GM23338 (cell line): ENCODE data around the gene MTCL1.

ENCODE experiments used
- CREB1 ChIP-seq: fragments of 250-450 bp; sonication (Bioruptor Pico); IDR thresholded peaks from 2 replicates; pipeline ENCODE4 v1.5.0; 2020; ENCODE audit warnings: low read depth, mild to moderate bottlenecking, moderate library complexity
- EZH2 ChIP-seq: fragments of 200-600 bp; sonication (generic); IDR thresholded peaks from one replicate; pipeline ENCODE4 v1.8.0; 2017; ENCODE audit warnings: antibody characterized with exemption, mild to moderate bottlenecking, low read depth; ENCODE audit not compliant: unreplicated experiment
- JUNB ChIP-seq: IDR thresholded peaks from one replicate; pipeline ENCODE4 v1.6.1; 2016; ENCODE audit warnings: antibody characterized with exemption; ENCODE audit not compliant: unreplicated experiment
- POLR2AphosphoS5 ChIP-seq: IDR thresholded peaks from 2 replicates; pipeline ENCODE4 v1.6.1; 2016; ENCODE audit warnings: antibody characterized with exemption, low read depth
- REST ChIP-seq: IDR thresholded peaks from one replicate; pipeline ENCODE4 v1.6.1; 2018; ENCODE audit warnings: antibody characterized with exemption; ENCODE audit not compliant: unreplicated experiment
- TF ChIP-seq, protein P1 (sequence below), 2 experiments: fragments of 200-600 bp in 1 of 2; sonication (generic) in 1 of 2; conservative IDR thresholded peaks; 2 replicates each; pipeline versions ENCODE4 v1.5.1 to v1.6.1; 2016 to 2017; ENCODE audit warnings: antibody characterized with exemption in 2 of 2, low read depth in 2 of 2, mild to moderate bottlenecking in 2 of 2, moderate library complexity in 1 of 2

DNA sequence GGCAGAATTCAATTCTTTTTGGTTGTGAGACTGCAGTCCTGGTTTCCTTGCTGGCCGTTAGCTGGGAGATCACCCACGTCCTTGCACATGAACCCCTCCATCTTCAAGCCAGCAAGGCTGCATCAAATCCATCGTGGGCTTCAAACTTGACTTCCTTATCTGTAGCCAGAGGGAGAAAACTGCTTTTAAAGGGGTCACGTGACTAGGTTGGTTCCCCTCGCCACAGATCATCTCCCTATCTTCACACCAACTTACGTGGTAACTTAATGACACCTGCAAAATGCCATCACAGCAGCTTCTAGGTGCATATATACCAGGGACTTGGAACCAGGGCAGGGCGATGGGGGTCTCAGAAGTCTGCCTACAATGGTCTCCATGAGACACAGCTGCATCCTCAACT, 169.5 kb downstream of the MTCL1 start:
- TF ChIP-seq, protein P1, sequence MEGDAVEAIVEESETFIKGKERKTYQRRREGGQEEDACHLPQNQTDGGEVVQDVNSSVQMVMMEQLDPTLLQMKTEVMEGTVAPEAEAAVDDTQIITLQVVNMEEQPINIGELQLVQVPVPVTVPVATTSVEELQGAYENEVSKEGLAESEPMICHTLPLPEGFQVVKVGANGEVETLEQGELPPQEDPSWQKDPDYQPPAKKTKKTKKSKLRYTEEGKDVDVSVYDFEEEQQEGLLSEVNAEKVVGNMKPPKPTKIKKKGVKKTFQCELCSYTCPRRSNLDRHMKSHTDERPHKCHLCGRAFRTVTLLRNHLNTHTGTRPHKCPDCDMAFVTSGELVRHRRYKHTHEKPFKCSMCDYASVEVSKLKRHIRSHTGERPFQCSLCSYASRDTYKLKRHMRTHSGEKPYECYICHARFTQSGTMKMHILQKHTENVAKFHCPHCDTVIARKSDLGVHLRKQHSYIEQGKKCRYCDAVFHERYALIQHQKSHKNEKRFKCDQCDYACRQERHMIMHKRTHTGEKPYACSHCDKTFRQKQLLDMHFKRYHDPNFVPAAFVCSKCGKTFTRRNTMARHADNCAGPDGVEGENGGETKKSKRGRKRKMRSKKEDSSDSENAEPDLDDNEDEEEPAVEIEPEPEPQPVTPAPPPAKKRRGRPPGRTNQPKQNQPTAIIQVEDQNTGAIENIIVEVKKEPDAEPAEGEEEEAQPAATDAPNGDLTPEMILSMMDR (conservative IDR thresholded peaks at IDR 0.05; ENCODE audit: low read depth in 2 of 2) = no peak
- TF ChIP-seq EZH2 = no peak
- TF ChIP-seq CREB1 (CRISPR knock-in tag) = no peak
- no peak for TF ChIP-seq POLR2AphosphoS5
- no peak for TF ChIP-seq REST
- no peak for TF ChIP-seq JUNB
